ENCODE results near the gene MYO15A.
A peak's percentile ranks its signal among the peaks of the same experiment; 100 is the strongest.

Gene MYO15A

DNA sequence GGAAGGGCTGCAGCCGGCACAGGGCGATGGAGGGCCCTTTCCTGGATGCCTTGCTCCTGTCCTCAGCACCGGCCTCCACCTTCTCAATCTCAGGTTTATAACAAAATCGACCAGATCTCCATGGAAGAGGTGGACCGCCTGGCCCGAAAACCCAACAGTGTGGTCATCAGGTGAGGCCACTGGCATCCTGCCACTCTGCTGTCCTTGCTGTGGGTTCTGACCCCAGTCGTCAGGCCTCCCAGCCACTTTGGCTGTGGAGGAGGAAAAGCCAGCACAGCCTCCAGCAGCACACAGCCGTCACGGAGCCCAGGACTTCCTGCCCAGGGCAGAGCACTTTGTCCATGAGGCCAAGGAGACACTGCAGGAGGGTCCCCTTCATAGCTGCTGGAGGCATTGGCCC lies 6.7 kb upstream of the MYO15A start:
- no peak for DNase-seq (ENCODE audit: low read depth)

DNA sequence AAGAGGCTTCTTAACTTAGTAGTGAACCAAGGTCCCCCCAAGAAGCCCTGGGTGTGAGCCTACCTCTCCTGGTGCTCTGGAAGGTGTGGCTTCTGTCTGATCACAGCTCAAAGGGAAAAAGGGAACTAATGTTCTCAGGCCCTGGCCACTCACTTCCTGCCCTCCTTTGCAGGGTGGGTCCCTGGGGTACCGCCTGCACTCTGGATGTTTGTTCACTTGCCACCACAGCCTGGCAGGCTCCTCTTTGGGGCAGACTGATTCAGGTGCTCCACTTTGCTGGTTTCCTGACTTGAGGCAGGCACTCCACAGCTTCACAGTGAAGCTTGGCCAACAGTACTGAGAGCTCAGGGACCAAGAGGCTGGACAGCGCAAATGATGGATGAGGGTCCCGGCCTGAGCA lies 5.9 kb upstream of the MYO15A start:
- DNase-seq (ENCODE audit: low read depth) = no peak

DNA sequence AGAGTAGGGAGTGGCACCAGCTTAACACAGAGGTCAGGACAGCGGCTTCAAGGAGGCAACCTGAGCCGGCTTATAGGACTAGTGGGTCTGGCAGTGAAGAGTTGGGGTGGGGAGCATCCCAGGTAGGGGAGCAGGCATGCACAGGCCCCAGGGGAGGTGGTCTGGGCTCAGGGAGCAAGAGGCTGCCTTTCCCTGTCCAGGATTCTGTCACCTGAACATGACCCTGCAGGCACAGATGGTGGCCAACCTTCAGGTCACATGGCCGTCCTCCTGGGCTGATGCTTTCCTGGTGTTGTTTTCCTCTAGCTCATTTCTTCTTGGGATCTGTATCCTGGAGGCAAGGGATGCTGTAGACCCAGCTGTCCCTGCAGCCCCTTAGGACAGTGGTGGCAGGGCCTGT lies 3.5 kb upstream of the MYO15A start:
- no peak for DNase-seq (ENCODE audit: low read depth)

DNA sequence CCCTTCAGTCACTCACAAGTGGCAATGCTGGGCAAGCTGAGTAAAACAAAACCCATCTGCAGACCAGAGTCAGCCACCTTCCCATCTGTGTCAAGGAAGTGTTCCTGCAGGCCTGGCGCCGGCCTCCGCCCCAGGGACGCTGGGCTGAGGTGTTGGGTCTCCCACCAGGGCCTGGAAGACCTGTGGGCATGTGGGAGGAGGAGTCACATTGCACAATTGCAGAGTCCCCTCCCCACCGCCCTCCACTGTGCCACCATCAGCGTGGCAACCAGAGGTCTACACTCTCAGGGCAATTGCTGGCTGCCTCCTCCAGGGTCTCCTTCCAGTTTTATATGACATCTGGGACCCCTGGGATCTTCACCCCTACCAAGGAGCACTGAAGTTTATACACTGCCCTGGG lies 3.0 kb upstream of the MYO15A start:
- no peak for DNase-seq (ENCODE audit: low read depth)

DNA sequence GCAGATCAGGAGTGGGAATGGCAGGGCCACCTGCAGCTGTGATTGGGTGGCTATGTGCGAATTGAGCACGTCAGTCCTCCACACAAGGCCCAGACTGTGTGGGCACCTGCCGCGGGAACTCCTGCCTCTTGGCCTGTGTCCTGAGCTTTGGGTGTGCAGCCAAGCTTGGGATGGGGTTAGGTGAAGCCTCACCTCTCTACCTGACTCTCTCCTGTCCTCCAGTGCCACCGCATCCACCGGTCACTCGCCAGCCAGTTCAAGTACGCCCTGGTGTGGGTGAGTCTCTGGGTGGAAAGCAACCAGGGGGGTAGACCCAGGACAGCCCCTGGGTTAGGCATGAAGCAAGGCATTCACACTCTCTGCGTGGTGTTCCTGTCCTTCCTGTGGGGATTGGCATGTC lies 2.3 kb upstream of the MYO15A start:
- no peak for DNase-seq (ENCODE audit: low read depth)

DNA sequence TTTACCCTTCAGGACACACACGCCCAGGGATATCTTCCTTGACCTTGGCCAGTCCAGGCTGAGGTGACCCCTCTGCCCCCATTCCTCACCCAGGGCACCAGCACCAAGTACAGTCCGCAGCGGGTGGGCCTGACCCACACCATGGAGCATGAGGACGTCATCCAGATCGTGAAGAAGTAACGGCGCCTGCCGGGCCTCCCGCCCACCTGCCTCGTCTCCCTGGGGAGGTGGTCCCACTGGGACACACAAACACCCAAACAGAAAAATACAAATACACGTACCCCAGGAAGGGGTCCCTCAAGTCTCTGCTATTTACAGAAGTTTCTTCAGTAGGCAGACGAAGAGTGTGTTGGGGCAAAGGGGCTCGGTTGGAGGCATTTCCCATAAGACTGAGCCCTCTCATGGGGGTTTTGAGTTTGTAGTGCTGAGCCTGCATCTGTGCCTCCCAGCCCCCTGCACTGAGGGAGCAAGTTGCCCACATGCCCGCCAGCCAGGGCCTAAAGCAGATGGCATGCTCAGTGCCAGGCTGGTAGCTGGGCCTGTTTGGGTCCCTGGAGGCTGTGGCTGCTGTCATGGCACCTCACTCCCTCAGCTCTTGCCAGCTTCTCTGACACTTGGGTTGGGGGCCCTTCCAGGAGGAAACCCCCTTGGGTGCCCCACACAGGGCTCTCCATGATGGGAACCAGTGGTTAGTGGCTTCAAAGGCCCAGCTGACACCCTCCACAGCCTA lies 1.3 kb upstream of the MYO15A start:
- DNase-seq (ENCODE audit: low read depth) = no peak

DNA sequence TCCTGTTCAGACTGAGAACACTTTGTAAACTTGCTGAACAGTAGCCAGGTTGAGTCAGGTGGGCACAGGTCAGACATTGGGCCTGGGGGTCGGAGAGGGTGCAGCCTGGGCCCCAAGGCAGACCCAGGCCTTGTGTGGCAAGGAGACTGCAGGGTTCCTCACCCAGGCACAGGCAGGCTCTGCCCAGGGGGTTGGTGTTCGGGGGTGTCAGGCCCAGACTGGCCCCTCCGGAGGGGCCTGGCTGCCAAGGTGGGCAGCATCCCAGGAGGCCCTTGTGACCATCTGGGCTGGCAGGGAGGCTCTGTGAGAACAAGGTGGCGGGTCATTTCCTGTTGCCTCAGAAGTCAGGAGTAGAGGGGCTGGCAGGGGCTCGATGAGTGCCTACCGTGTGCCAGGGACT lies 585 bp upstream of the MYO15A start:
- DNase-seq (ENCODE audit: low read depth) = no peak

DNA sequence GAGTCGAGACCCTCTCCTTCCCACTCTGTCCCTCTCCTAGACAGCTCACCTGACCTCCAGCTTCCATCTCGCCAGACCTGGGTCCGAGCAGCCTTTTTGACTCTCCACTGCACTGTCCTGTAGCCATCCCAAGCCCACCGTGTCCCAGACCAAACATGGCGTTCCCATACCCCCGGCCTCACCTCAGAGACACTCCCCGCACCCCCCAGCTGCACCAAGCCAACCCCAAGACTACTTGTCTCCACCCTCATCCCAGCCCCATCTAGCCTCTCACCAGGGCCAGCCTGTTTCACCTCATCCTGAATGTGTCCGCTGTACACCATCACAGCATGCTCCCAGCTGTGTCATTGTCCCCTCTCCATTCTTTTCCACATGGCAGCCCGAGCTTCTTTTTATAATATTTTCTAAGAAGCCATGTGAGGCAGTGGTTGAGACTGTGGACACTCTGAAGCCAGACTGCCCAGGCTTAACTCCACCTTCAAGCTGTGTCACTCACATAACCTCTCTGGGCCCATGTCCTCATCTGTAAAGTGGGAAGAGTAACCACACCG lies 1.5 kb downstream of the MYO15A start:
- no peak for DNase-seq (ENCODE audit: low read depth)

DNA sequence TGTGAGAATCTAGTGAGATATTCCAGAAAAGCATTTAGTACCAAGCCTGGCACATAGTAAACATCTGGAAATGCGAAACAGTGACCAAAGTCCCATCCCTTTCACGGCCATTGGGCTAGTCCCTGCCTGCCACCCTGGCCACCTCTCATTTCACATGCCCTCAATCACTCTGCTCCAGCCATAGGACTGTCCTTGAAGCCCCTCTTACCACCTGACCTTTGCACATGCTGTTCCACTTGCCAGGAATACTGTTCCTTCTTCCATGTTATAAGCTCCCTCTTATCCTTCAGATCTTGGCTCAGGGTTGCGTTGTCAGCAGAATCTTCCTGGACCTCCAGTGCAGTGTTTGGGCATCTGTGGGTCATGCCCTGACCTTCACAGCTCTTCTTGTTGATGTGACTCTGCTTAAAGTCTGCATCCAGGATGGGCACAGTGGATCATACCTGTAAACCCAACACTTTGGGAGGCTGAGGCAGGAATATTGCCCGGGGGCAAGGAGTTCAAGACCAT lies 2.1 kb downstream of the MYO15A start:
- no peak for DNase-seq (ENCODE audit: low read depth)

DNA sequence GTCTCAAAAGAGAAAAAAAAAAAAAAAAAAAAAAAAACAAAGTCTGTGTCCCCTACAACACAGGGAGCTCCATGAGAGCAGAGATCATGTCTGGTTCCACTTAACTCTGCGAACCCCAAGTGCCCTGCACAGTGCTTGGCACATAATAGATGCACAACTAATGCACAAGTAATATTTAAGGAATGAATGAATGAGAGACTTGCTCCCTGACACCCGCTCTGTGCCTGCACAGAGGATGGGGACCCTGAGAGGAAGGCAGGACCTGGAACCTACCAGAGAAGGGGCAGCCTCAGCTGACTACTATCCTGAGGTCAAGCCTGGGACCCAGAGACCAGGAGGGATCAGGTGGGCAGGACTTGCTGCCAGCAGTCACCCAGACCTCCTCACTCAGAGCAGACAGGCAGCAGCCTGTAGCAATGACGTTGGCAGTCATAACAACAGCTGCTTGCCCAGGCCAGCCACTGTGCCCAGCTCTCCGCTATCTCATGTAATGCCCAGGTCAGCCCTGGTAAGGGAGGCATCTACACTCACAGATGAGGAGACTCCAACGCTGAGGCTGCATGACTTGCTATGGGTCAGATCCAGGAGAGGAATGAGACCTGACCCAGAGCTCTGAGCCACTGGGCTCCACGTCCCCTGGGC lies 2.9 kb downstream of the MYO15A start:
- DNase-seq (ENCODE audit: low read depth) = no peak

DNA sequence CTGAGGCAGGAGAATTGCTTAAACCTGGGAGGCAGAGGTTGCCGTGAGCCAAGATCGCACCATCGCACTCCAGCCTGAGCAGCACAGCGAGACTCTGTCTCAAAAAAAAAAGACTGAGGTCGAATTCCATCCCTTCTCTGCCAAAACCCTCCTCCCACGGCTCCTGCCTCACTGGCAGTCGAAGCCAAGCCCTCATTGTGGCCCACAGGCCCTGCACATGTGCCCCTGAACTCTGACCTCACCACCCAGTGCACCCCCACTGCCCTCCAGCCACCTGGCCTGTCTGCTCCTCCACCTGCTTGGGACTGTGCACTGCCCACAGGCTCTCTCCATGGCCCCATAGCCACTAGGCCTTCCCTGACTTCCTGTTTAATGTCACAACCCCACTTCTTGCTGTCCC lies 7.0 kb downstream of the MYO15A start:
- DNase-seq (ENCODE audit: low read depth) = no peak

DNA sequence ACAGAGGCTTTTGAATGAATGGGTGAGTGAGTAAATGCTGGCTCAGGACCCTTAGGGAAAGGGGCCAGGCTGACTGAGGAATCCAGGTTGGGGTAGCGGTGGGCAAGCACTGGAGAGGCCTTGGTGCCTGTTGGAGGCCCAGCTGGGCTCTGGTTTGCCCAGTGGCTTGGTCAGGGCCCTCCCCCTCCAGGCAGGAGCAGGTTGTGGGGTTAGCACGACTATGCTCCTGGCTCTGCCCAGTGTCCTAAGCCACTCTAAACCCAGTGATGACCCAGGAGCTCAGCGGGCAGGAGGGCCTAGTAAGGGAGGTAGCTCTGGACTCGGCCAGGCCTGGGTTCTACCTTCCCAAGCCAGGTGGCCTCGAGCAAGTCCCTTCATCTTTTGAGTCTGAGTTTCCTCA lies 7.5 kb downstream of the MYO15A start:
- no peak for DNase-seq (ENCODE audit: low read depth)

DNA sequence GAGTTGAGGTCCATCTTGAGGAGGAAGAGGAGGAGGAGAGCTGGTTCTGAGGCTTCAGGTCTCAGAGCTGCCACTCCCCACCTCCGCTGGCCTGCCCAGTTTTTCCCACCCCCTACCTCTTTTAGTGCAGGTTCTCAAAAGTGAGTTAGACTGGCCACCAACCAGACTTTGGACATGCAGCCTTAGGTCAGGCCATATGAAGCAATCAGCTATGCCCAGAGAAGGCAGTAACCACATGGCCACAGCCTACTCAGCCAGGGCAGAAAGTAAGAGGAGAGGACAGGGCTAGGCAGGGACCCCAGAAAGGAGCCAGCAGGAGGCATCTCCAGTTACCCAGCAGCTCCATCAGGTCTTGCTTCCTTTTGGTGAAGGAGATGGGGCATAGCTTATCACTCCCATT lies 9.0 kb downstream of the MYO15A start:
- DNase-seq (ENCODE audit: low read depth) = peak; percentile 8

DNA sequence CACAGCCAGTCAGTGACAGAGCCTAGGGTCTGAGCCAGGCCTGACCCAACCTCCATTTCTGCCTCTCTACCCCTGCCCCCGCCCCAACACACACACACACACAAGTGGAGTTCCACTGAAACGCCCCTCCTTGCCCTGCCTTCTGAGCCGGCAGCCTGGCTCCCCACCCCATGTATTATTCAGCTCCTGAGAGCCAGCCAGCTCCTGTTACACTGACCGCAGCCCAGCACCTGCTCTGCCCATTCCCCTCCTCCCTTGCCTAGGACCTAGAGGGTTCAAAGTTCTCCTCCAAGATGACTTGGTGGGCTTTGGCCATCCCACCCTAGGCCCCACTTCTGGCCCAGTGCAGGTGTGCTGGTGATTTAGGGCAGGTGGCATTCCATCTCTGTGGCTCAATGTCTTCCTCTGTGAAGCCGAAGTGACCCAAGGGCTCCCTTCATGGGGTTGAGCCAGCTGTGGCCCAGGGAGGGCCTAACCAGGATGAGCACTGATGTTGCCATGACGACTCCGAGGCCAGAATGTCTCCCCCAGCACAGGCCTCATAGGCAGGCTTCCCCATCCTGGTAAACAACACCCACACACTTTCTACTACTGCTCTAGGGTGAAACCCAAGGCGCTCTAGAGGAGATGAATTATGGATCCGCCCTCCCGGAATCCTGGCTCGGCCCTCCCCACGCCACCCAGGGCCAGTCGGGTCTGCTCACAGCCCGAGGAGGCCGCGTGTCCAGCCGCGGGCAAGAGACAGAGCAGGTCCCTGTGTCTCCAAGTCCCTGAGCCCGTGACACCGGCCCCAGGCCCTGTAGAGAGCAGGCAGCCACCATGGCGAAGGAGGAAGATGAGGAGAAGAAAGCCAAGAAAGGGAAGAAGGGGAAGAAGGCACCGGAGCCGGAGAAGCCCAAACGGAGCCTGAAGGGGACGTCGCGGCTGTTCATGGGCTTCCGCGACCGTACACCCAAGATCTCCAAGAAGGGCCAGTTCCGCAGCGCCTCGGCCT lies 9.7 kb downstream of the MYO15A start:
- peak; percentile 16 for DNase-seq (ENCODE audit: low read depth)

DNA sequence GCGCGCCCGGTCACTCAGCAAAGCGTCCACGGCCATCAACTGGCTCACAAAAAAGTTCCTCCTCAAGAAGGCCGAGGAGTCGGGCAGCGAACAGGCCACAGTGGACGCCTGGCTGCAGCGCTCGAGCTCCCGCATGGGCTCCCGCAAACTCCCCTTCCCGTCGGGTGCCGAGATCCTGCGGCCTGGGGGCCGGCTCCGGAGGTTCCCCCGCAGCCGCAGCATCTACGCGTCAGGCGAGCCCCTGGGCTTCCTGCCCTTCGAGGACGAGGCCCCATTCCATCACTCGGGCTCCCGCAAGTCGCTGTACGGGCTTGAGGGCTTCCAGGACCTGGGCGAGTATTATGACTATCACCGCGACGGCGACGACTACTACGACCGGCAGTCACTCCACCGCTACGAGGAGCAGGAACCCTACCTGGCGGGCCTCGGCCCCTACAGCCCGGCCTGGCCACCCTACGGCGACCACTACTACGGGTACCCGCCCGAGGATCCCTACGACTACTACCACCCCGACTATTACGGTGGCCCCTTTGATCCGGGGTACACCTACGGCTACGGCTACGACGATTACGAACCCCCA lies 10.7 kb downstream of the MYO15A start:
- DNase-seq (ENCODE audit: low read depth) = no peak

DNA sequence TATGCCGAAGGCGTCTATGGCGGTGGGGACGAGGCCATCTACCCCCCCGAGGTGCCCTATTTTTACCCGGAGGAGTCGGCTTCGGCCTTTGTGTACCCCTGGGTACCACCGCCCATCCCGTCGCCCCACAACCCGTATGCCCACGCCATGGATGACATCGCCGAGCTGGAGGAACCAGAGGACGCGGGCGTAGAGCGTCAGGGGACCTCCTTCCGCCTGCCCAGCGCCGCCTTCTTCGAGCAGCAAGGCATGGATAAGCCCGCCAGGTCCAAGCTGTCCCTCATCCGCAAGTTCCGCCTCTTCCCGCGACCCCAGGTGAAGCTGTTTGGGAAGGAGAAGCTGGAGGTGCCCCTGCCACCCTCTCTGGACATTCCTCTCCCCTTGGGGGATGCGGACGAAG lies 11.4 kb downstream of the MYO15A start:
- DNase-seq (ENCODE audit: low read depth) = no peak

DNA sequence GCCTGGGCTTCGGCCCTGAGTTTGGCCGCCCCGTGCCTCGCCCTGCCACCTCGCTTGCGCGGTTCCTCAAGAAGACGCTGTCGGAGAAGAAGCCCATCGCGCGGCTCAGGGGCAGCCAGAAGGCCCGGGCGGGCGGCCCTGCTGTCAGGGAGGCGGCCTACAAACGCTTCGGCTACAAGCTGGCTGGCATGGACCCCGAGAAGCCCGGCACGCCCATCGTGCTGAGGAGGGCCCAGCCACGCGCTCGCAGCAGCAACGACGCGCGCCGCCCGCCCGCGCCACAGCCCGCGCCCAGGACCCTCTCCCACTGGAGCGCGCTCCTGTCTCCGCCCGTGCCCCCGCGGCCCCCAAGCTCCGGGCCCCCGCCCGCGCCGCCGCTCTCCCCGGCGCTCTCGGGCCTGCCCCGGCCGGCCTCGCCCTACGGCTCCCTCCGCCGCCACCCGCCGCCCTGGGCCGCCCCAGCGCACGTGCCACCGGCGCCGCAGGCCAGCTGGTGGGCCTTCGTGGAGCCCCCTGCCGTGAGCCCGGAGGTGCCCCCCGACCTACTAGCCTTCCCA lies 12.0 kb downstream of the MYO15A start:
- DNase-seq (ENCODE audit: low read depth) = no peak

DNA sequence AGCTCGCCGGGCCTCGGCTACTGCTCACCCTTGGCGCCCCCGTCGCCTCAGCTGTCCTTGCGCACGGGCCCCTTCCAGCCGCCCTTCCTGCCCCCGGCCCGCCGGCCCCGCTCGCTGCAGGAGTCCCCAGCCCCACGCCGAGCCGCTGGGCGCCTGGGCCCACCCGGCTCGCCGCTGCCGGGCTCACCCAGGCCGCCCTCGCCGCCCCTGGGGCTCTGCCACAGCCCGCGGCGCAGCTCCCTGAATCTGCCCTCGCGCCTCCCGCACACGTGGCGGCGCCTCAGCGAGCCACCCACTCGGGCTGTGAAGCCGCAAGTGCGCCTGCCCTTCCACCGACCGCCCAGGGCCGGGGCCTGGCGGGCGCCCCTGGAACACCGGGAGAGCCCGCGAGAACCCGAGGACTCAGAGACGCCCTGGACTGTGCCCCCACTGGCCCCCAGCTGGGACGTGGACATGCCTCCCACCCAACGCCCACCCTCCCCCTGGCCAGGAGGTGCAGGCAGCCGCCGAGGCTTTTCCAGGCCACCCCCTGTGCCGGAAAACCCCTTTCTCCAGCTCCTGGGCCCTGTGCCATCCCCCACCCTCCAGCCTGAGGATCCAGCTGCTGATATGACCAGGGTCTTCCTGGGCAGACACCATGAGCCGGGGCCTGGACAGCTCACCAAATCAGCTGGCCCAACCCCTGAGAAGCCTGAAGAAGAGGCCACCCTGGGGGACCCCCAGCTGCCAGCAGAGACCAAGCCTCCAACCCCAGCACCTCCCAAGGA lies 12.8 kb downstream of the MYO15A start:
- DNase-seq (ENCODE audit: low read depth) = no peak

DNA sequence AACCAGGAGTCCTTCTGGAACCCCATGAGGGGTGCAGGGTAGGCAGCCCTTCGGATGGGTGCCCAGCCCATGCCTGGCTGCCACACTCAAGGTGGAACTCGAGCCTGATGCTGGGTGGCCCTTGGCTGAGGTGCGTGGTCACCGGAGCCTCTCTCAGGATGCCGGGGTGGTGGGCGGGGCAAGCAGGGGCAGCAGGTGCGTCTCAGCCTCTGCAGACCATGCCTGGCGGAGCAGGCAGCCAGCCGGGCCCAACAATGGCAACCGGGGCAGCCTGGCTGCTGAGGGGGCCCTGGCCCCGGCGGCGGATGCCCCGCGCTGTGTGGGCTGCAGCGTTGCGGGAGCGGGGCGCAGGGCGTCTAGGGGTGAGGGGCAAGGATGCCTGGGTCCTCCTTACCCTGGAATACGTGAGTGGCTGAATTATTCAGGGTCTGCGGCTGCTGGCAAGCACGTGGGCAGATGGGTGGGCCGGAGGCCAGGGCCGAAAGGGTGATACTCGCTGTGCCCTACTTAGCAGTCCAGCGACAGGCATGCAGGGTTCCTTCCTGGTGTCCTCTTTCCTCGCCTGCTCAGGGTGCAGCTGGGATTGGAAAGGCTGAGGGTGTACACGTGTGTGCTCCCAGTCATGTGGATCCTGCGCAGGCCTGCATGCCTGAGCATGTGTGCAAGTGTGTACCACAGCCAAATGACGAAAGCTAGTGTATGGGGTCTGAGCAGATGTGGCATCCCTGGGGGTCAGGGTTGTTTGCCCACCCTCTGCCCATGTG lies 14.6 kb downstream of the MYO15A start:
- no peak for DNase-seq (ENCODE audit: low read depth)
